ENCODE measurements around the gene HIPK4.

DNA sequence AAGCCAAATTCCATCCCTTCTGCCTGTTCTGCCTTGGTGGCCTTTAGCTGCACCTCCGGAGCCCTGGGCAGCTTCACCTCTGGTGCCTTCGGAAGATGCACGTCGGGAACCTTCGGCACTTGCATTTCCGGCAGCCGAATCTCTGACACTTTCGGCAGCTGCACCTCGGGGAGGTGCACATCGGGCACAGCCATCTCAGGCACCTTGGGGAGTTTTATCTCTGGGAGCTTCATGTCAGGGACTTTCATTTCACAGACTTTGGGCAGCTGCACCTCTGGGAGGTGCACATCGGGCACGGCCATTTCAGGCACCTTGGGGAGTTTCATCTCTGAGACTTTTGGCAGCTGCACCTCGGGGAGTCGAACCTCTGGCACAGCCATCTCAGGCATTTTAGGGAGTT is 6.0 kb upstream of the HIPK4 start:
- TF ChIP-seq GATA2 (IDR thresholded peaks at IDR 0.05; ENCODE audit: low read depth, low read length) (no peak), GATA3 (IDR thresholded peaks at IDR 0.05; ENCODE audit: low read depth, low read length) (no peak)

Data from SH-SY5Y (cell line).